H1 (cell line): Measurements from ENCODE around the gene LRRIQ4. TPM values are rescaled to one million over a fixed set of nuclear protein-coding genes. Genes with fewer than 3 reads are reported as not detected.

Experiments
- BRCA1 ChIP-seq: IDR thresholded peaks from 2 replicates; pipeline ENCODE4 v1.6.1; 2012; ENCODE audit warnings: low read depth, low read length, improper control_type of control experiment
- CHD2 ChIP-seq: IDR thresholded peaks from 2 replicates; pipeline ENCODE4 v1.6.1; 2012; ENCODE audit warnings: low read length, improper control_type of control experiment
- CHD7 ChIP-seq: fragments of 300-600 bp; sonication (generic); IDR thresholded peaks from 2 replicates; pipeline ENCODE4 v1.7.1; 2012; ENCODE audit warnings: low read length, moderate library complexity, mild to moderate bottlenecking, inconsistent platforms; ENCODE audit not compliant: insufficient replicate concordance
- EP300 ChIP-seq, 2 experiments: IDR thresholded peaks; 1 replicate in 1 of 2; 2 replicates in 1 of 2; pipeline ENCODE4 v1.6.1; 2011 to 2012; ENCODE audit warnings: low read depth in 2 of 2, low read length in 2 of 2, mild to moderate bottlenecking in 2 of 2, borderline replicate concordance in 1 of 2, inconsistent platforms in 1 of 2, moderate library complexity in 1 of 2
- POLR2A ChIP-seq, 2 experiments: IDR thresholded peaks; 1 replicate in 1 of 2; 2 replicates in 1 of 2; pipeline ENCODE4 v1.6.1; 2011; ENCODE audit warnings: low read depth in 2 of 2, low read length in 2 of 2, mild to moderate bottlenecking in 2 of 2; ENCODE audit errors: control extremely low read depth in 1 of 2
- TAF1 ChIP-seq: IDR thresholded peaks from 2 replicates; pipeline ENCODE4 v1.6.1; 2011; ENCODE audit warnings: mild to moderate bottlenecking, low read depth, low read length
- USF2 ChIP-seq: IDR thresholded peaks from 2 replicates; pipeline ENCODE4 v1.6.1; 2011; ENCODE audit warnings: low read length, improper control_type of control experiment
- polyA plus RNA-seq, 7 experiments: library from polyadenylated mRNA; depleted of rRNA in 3 of 7; stranded (reverse) in 5 of 7; unstranded in 2 of 7; fragments of >200 nt in 5 of 7; fragments of 200-250 nt in 2 of 7; gene quantifications; 1 replicate in 5 of 7; 2 replicates in 1 of 7; 4 replicates in 1 of 7; pipeline versions ENCODE4 v1.2.1 to v1.2.3, GENCODE V29; 2011 to 2013; ENCODE audit warnings: missing spikeins in 2 of 7, mixed read lengths in 2 of 7
- total RNA-seq: library from RNA; stranded (reverse); fragmentation: NEBNext Ultra II Directional; extraction: Animal tissue kit (Norgen Biotek cat#: 25700); gene quantifications from 2 replicates; pipeline ENCODE4 v1.2.1, GENCODE V29; 2021

The LRRIQ4 gene
- total and polyA plus RNA-seq, 2 of the 8 experiments (the other 6 are each of a cell fraction or from before 2014, with no cell fraction given), result 0.08 TPM; not detected in 1

- TF ChIP-seq USF2 (no peak), CHD2 (no peak), CHD7 (no peak), TAF1 (no peak), POLR2A (IDR thresholded peaks at IDR 0.05; ENCODE audit: control extremely low read depth in 1 of 2, low read depth in 2 of 2, low read length in 2 of 2) (no peak), BRCA1 (no peak), EP300 (IDR thresholded peaks at IDR 0.05; ENCODE audit: borderline replicate concordance in 1 of 2, low read depth in 2 of 2, low read length in 2 of 2) (no peak)
Measured at GRCh38 chr3:169847896-169848295, 35.2 kb downstream of the LRRIQ4 start (continued).
